Stimulated activated CD4-positive, alpha-beta T cell treated with anti-CD3 and anti-CD28 coated beads, Interleukin-2, amount 100 ng/mL, for 24 hours (primary cell): ENCODE data around the gene SUN2.

ENCODE experiments used
- DNase-seq, 2 donors: peaks; one replicate each; pipeline ENCODE4 v3.0.0-alpha.2; 2020

Gene SUN2

GRCh38 chr22:38689651-38690050 is 66.1 kb downstream of the SUN2 start:
- DNase-seq = no peak

DNA sequence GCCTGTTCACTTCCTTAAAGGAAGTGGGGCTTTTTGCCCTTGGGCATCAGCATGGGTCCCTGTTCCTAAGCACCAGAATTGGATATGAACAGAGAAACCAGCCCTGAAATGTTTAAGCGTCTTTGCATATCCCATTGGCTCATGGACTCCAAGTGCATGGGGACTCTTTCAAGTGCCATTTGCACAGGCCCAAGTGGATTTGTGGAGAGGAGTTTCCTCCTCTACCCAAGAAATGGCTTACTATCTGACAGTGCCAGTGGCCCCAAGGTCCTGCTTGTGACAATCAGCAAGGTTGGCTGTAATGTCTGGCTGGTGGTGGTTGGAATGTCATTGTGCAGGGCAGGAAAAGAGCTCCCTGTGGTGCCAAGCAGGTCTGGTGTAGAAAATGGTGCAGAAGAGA is 70.0 kb downstream of the SUN2 start:
- DNase-seq = no peak

- DNase-seq = no peak
Measured at GRCh38 chr22:38684895-38685294, 70.9 kb downstream of the SUN2 start.
